HG03045 (cell line): ENCODE results near the gene COX7A2L.
"Not testable (repeated sequence)": the region's sequence is repeated elsewhere in the genome, so short reads cannot be mapped to it uniquely, and the experiment has no call there.

ENCODE experiments used
- ATAC-seq: cut with Tn5 transposase; IDR thresholded peaks from one replicate; pipeline ENCODE4 v1.9.1; 2021; ENCODE audit warnings: mild to moderate bottlenecking, moderate library complexity; ENCODE audit not compliant: unreplicated experiment

The COX7A2L gene

GRCh38 chr2:42360890-42361727 is at the start of gene COX7A2L:
COX7A2L (minus strand) TSS chr2:42361217; CDS start chr2:42361161, 56 bp downstream.
- peak; percentile 91 for ATAC-seq

GRCh38 chr2:42408009-42408408 is 47.0 kb upstream of the COX7A2L start:
- ATAC-seq = no peak

DNA sequence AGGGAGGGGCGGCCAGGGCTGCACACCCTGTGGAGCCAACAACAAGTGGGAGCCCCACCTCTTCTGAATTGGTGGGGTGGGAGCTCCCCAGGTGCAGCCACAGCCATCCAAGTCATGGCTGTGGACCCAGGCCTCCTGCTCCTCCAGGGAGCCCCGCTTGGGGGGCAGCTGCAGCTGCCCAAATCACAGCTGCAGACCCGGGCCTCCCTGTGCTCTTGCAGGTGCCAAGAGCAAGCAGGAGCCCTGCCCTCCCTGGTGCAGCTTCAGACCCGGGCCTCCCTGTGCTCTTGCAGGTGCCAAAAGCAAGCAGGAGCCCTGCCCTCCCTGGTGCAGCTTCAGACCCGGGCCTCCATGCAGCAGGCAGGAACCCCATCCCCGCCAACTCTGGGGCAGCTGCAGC is 46.5 kb upstream of the COX7A2L start:
- ATAC-seq = no peak

DNA sequence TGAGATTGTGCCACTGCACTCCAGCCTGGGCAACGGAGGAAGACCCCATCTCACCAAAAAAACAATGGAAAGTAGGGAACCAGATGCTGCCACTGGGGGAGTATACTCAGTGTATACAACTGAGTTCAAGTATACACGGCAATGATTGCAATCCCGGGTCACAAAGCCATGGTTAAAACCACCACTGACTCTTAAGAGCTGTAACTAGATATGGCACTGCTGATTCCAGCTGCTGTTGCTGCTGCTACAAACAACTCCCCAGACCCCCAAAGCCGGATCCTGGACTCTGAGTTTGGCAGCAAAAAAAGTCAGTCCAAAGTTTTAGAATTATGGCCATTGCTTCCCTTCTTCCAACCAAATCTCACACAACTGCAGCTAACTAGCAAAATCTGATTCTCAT is 43.7 kb upstream of the COX7A2L start:
- ATAC-seq = no peak

- ATAC-seq = no peak
Measured at GRCh38 chr2:42401773-42402172, 40.8 kb upstream of the COX7A2L start.

- not testable (repeated sequence) for ATAC-seq
Measured at GRCh38 chr2:42398052-42398451, 37.0 kb upstream of the COX7A2L start.

GRCh38 chr2:42393320-42393719 is 32.3 kb upstream of the COX7A2L start:
- ATAC-seq = not testable (repeated sequence)

DNA sequence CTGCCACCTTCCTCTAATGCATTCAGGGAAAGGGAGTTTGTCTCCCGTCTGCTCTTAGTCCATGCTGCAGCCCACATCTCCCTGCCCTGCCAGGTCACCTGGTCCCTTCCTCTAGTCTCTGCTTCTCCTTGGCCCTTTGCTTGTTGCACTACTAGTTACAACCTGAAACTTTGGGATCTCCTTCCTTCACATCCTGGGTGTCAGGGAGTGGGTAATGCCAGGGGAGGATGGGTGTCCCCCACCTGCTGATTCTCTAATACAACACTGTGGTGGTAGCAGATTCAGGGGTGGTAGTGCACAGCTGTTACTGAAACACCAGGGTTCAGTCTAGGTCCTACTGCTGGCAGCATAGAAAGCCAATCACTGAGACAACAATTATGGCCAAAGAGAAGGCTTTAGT is 31.2 kb upstream of the COX7A2L start:
- no peak for ATAC-seq

GRCh38 chr2:42390401-42390969 is 29.5 kb upstream of the COX7A2L start:
- no peak for ATAC-seq

DNA sequence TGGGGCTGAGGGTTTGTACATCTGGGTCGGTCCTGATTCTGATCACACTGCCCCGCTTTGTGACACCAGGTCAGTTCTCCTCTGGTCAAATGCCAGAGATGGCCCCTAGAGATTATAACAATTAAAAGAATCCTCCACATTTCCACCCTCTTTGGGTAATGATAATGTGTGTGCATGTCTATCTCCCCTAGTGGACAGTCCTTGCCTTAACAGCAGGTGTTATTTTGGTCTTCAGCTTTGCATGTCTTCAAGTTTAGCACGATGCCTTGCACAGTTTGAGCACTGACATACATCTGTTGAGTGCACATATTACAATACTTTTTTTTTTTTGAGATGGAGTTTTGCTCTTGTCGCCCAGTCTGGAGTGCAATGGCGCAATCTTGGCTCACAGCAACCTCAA is 25.7 kb upstream of the COX7A2L start:
- no peak for ATAC-seq

DNA sequence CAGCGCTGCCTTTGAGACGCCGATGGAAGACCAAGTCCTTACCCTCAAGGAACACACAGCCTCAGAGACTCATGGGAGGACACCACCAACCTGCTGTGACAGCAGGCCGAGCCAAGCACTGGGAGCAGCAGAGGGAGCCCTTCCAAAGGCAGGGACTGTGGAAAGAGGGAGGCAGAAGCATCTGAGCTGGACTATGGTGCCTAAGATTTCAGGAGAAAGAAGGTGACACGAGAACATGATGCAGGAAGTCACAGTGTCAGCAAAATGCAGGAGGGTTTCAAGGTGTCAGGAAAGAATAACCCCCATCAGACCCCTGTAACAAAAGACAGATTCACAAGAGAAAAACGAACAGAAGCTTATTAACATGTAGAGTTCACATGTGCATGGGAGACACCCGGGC is 24.2 kb upstream of the COX7A2L start:
- no peak for ATAC-seq

- ATAC-seq = no peak
Measured at GRCh38 chr2:42383855-42384530, 23.0 kb upstream of the COX7A2L start.

DNA sequence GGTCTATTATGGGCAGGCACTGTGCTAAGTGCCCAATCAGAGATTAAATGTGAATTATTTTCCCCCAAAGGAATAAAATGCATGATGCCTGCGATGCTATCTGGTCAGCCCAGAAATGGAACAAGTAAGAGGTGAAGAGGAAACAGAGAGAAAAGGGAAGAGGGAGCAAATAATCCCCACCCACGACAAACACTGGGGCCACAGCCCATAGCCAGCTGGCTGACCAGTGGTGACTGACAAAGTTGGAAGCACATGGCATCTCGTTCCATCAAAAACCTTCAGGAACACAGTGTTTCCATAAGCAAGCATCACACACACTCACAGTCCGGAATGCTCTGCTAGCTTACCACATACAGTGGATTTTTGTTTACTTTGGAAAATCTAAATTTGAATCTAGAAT is 21.1 kb upstream of the COX7A2L start:
- ATAC-seq = no peak

GRCh38 chr2:42380026-42380425 is 19.0 kb upstream of the COX7A2L start:
- ATAC-seq = not testable (repeated sequence)

- no peak for ATAC-seq
Measured at GRCh38 chr2:42378415-42378814, 17.4 kb upstream of the COX7A2L start.

- ATAC-seq = no peak
Measured at GRCh38 chr2:42376758-42377157, 15.7 kb upstream of the COX7A2L start.

DNA sequence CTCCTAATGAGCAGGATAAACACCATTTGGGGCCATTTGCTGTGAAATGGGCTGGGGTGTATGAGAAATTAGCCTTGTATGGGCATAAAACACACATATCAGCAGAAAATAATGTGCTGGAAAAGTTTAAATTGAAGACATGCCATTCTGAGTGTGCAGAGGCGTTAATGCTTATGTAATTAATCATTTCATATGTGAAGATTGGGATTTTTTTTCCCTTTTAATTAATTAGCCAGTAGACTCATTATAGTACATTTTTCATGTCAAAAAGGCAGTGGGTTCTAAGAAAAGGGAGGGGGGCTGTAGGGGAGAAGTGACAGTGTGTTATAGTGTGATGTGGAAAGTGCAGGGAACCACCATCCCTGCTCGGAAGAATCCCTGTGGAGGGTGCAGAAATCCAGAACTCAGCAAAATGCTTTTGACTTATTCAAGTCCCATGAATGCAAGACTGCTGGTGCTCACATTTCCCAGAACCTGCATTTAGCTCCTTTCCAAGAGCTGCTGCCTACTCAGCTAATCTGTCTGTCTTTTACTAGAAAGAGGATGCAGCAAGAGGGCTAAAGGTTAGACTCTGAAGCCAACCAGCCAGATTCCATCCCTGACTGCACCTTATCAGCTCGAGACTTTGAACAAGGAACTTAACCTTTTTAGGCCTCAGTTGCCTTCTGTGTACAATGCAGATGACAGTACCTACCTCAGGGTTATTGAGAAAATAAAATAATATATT is 11.6 kb upstream of the COX7A2L start:
- ATAC-seq = no peak

DNA sequence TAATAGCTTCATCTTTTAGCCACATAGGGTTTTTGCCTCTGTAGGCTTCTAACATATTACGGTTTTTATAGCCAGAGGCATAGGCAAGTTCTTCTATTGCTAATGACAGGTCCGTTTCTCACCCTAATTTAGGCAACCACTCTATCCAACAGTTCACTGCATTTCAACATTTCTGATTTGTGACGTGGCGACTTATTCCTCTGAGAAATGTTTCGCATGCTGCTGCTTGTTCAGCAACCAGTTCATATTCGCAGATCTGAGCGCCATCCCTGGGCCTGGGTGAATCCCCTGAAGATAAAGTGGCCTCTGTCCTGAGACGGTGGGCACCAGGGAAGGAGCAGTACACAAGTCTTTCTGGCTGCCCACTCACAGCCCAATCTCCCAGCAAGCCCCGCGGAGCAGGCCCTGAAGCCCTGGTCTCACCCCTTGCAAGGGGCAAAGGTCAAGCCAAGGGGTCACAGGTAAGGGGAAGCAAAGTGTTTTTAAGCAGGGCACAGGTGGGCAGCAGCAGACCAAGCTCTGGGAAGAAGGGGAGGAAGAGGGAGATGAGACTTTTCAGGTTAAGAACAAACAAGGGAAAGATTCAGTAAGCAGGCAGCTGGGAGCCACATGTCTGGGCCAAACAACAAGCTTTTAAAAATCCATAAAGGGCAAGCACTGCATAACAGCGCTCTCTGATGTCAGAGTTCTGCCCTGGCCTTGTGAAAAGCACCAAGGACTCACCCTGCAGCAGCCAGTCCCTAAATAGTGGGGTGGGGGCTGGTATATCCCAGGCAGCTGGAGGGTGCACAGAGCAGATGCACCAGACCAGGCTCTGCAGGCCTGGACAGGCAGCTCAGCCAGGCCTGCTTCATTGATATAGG is 10.8 kb upstream of the COX7A2L start:
- no peak for ATAC-seq

DNA sequence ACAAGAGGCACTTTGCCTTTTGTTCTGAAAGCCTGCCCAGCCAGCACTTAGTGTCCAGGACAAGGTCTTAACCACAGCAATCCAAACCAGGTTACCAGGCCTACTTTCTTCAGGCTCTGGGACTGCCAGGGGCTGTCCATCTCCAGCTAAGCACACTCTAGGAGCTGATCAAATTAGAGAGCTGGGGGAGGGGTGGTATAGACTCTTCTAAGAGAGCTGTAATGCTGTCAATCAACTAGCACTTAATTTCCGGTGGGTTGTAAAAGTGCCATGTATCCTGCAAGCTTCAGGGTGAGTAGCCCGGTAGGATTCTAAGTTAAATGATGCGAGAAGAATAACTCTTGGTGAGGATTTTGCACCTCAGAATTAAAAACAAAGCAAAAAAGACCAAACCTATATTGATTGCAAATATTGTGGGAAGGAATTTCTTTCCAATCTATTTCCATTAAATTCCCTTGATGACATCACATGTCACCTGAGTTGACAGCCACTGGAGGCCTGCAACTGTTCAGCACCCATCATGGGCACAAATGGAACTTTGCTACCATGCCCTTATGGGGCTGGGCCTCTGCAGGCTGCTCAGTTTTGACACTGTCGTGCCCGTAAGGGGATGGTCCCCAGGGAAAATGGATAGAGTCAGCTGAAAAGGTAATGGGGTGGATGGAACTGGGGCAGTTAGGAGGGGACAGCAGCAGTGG is 8.7 kb upstream of the COX7A2L start:
- ATAC-seq = no peak
